A673 (cell line): ENCODE results near the gene SLC2A4. TPM values are rescaled to one million over a fixed set of nuclear protein-coding genes. Genes with fewer than 3 reads are reported as not detected.

ENCODE experiments used
- BruUV-seq: library from RNA; stranded (reverse); fragments of 400-500 nt; replicated peaks from 2 replicates; lab custom pipeline; 2021; lab: Mats Ljungman, UMichigan
- CTCF ChIA-PET: fragments of 300-600 bp; sonication (Branson Sonifier 250); formaldehyde crosslinking; loops from one replicate; lab custom pipeline; 2022; ENCODE audit warnings: antibody characterized with exemption; lab: Charles Lee
- POLR2A ChIA-PET: fragments of 300-600 bp; sonication (Branson Sonifier 250); formaldehyde crosslinking; loops from one replicate; lab custom pipeline; 2022; ENCODE audit warnings: antibody characterized with exemption; ENCODE audit not compliant: low non-redundant PET; lab: Charles Lee
- DNase-seq: peaks from one replicate; pipeline ENCODE4 v3.0.0-alpha.2; 2015; ENCODE audit warnings: low spot score
- H3K27ac ChIP-seq: fragments of 200-600 bp; sonication (generic); 2 replicates; pipeline ENCODE4 v1.5.1; 2016; ENCODE audit warnings: mixed run types, low read depth, mild to moderate bottlenecking, mixed read lengths, antibody characterized with exemption, low read length; ENCODE audit not compliant: poor library complexity, severe bottlenecking
- H3K27me3 ChIP-seq: fragments of 200-600 bp; sonication (generic); replicated peaks from 2 replicates; pipeline ENCODE4 v1.6.1; 2017; ENCODE audit warnings: mixed run types, low read depth, mild to moderate bottlenecking, mixed read lengths, antibody characterized with exemption, low read length; ENCODE audit not compliant: insufficient read depth, poor library complexity
- H3K36me3 ChIP-seq: fragments of 200-600 bp; sonication (generic); 2 replicates; pipeline ENCODE4 v1.6.1; 2016; ENCODE audit warnings: mixed run types, mild to moderate bottlenecking, mixed read lengths, antibody characterized with exemption, low read length; ENCODE audit not compliant: insufficient read depth, poor library complexity, severe bottlenecking
- H3K4me1 ChIP-seq: fragments of 200-600 bp; sonication (generic); 2 replicates; pipeline ENCODE4 v1.6.1; 2017; ENCODE audit warnings: mixed run types, mild to moderate bottlenecking, mixed read lengths, antibody characterized with exemption, low read length; ENCODE audit not compliant: insufficient read depth, poor library complexity, severe bottlenecking
- H3K4me3 ChIP-seq: fragments of 200-600 bp; sonication (generic); 2 replicates; pipeline ENCODE4 v1.5.1; 2016; ENCODE audit warnings: low read depth, mixed run types, mild to moderate bottlenecking, mixed read lengths, low read length; ENCODE audit not compliant: poor library complexity, severe bottlenecking
- H3K9me3 ChIP-seq: fragments of 200-600 bp; sonication (generic); 2 replicates; pipeline ENCODE4 v1.6.1; 2016; ENCODE audit warnings: mixed run types, low read depth, mild to moderate bottlenecking, mixed read lengths, antibody characterized with exemption, low read length; ENCODE audit not compliant: poor library complexity, severe bottlenecking
- EZH2 ChIP-seq: fragments of 200-600 bp; sonication (generic); IDR thresholded peaks from 2 replicates; pipeline ENCODE4 v1.6.1; 2017; ENCODE audit warnings: borderline replicate concordance, low read depth, mild to moderate bottlenecking, mixed read lengths, antibody characterized with exemption, low read length; ENCODE audit not compliant: poor library complexity, severe bottlenecking
- intact Hi-C: fragments of 100-400 bp; cut with micrococcal nuclease; formaldehyde crosslinking; loops from one replicate; pipeline ENCODE4 v1.10.0; 2022; ENCODE audit not compliant: unreplicated experiment
- total RNA-seq: library from RNA; stranded (reverse); gene quantifications from 2 replicates; pipeline ENCODE4 v1.2.3, GENCODE V29; 2021
- TF ChIP-seq, protein P1 (sequence below): fragments of 300-800, 200-600 bp; sonication (generic); conservative IDR thresholded peaks from 2 replicates; pipeline ENCODE4 v1.5.1; 2017; ENCODE audit warnings: low read depth, mild to moderate bottlenecking, antibody characterized with exemption, low read length, moderate library complexity, mixed read lengths

SLC2A4 gene
- total RNA-seq, 1 experiment from 2014 or later: 0.67 TPM

GRCh38 chr17:7312432-7313087 is 31.0 kb downstream of the SLC2A4 start:
- BruUV-seq: no TSS peak
- ChIA-PET POLR2A (no interaction called here), CTCF (no interaction called here)
- no peaks in the 10 kb centered on the region for H3K9me3 ChIP-seq
- TF ChIP-seq EZH2: no peak
- TF ChIP-seq, protein P1, sequence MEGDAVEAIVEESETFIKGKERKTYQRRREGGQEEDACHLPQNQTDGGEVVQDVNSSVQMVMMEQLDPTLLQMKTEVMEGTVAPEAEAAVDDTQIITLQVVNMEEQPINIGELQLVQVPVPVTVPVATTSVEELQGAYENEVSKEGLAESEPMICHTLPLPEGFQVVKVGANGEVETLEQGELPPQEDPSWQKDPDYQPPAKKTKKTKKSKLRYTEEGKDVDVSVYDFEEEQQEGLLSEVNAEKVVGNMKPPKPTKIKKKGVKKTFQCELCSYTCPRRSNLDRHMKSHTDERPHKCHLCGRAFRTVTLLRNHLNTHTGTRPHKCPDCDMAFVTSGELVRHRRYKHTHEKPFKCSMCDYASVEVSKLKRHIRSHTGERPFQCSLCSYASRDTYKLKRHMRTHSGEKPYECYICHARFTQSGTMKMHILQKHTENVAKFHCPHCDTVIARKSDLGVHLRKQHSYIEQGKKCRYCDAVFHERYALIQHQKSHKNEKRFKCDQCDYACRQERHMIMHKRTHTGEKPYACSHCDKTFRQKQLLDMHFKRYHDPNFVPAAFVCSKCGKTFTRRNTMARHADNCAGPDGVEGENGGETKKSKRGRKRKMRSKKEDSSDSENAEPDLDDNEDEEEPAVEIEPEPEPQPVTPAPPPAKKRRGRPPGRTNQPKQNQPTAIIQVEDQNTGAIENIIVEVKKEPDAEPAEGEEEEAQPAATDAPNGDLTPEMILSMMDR: no peak
- intact Hi-C loops: no loop called here
- H3K4me3 ChIP-seq: no peak overlapping the region
- H3K36me3 ChIP-seq: peaks cover 59% of the 10 kb centered on the region
- H3K27ac ChIP-seq: no peak overlapping the region
- no peaks in the 10 kb centered on the region for H3K27me3 ChIP-seq
- no peak for DNase-seq
- H3K4me1 ChIP-seq: peaks cover 28% of the 10 kb centered on the region

DNA sequence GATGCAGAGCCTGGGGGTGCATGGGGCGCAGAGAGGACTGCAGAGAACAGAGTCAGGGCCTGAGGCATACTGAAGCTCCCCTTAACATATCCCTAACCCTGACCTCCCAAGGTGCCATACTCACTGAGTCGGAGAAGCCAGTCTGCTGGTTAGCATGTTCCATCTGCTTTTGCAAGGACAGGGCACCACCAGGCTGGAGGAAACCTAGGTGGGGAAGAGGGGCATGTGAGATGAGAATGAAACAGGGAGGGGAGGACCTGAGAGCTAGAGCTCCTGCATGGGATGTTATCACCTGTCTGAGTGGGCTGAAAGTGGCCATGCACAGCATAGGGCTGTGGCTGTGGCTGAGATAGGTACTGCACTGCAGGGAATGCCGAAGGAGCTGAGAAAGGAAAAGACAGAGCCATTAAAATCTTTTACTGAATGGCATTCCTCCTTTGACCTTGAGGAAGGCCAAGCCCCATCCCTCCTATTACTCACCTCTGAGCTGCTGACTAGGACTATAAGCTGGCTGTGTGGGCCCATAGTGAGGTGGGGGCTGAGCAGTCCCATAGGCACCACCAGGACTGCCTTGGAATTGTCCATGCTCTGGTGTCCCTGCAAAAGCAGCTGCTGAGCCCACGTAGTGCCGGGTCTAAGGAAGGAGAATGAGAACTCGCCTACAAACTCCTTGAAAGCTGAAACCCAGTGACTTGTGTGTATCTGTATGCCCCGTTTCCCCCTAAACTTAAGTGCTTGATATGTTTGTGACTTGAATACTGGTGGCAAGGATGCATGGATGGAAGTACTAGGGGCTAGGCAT is 31.8 kb downstream of the SLC2A4 start:
- peaks cover 66% of the 10 kb centered on the region for H3K36me3 ChIP-seq
- BruUV-seq: no TSS peak
- CTCF ChIA-PET: no interaction called here
- POLR2A ChIA-PET: no interaction called here
- no peak overlapping the region for H3K27ac ChIP-seq
- H3K4me3 ChIP-seq: no peak overlapping the region
- intact Hi-C loops: no loop called here
- TF ChIP-seq EZH2: no peak
- TF ChIP-seq, protein P1: no peak
- no peaks in the 10 kb centered on the region for H3K9me3 ChIP-seq
- H3K27me3 ChIP-seq: no peaks in the 10 kb centered on the region
- H3K4me1 ChIP-seq: peaks cover 28% of the 10 kb centered on the region
- no peak for DNase-seq

DNA sequence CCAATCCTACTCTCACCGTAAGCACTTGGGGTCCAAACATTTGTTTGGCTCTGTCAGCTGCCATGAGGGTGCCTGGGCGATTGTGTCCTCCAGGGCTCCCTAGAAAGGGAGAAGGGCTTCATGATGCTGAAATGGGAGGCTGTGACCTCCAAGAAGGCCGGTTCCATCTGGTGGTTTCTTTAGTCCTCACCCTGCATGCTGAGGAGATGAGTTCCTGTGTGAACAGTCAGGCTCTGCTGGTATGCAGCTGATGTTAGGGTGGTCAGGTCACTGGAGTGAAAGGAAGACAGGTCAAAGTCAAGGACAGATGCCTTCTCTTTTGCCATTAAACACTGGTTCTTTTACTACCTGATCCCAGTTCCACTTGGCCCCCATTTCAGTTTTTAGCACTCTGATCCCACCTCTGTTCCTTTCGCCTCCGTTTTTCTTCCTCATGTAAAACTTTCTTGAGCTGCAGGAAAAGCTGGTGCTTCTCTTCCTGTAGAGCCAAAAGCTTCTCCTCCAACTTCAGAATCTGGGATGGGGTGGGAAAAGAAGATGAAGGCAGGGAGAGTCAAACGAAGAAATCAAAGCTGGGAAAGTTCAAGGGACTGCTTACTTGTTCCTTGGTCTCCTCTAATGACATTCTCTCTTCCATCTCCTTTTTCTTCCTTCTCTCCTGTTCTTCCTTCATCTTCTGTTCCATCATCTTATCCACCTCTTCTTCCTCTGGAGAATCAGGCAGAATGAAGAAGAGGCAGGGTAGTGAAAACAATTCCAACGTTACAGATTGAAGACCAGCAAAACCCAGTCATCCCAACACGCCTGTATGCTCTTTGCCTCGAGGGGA is 32.6 kb downstream of the SLC2A4 start:
- H3K4me3 ChIP-seq: peak overlapping the region; percentile 83
- BruUV-seq: TSS peak; percentile 75
- H3K9me3 ChIP-seq: no peaks in the 10 kb centered on the region
- H3K27ac ChIP-seq: peak overlapping the region; percentile 86
- no peaks in the 10 kb centered on the region for H3K27me3 ChIP-seq
- H3K4me1 ChIP-seq: peaks cover 25% of the 10 kb centered on the region
- DNase-seq: no peak
- POLR2A ChIA-PET: no interaction called here
- H3K36me3 ChIP-seq: peaks cover 73% of the 10 kb centered on the region
- TF ChIP-seq, protein P1: no peak
- no peak for TF ChIP-seq EZH2
- intact Hi-C loops: no loop called here
- CTCF ChIA-PET: no interaction called here
